IMR-90 (cell line): ENCODE data around the gene TMC8. TPM values are rescaled to one million over a fixed set of nuclear protein-coding genes. Genes with fewer than 3 reads are reported as not detected.

Experiments used
- ATAC-seq: fragments of 200-7000 bp; cut with Tn5 transposase; 2 replicates; pipeline ENCODE4 v1.9.1; 2020; ENCODE audit warnings: low read depth, mild to moderate bottlenecking, moderate library complexity
- BruUV-seq: library from RNA; stranded (reverse); fragments of 400-500 nt; replicated peaks from 2 replicates; lab custom pipeline; 2021; lab: Mats Ljungman, UMichigan
- CTCF ChIA-PET: fragments of 300-600 bp; formaldehyde crosslinking; extraction: SDS; loops from one replicate; lab custom pipeline; 2021; ENCODE audit warnings: antibody characterized with exemption; lab: Yijun Ruan, JAX
- POLR2A ChIA-PET: fragments of 300-600 bp; sonication (Branson Sonifier 250); formaldehyde crosslinking; loops from one replicate; lab custom pipeline; 2022; ENCODE audit warnings: antibody characterized with exemption; ENCODE audit not compliant: unreplicated experiment; lab: Charles Lee
- DNase-seq: peaks from one replicate; pipeline ENCODE4 v3.0.0; 2013
- H2AFZ ChIP-seq: replicated peaks from 2 replicates; pipeline ENCODE3; 2013; ENCODE audit warnings: low read length, mild to moderate bottlenecking; ENCODE audit not compliant: poor library complexity
- H2AK5ac ChIP-seq: 2 replicates; pipeline ENCODE4 v1.6.1; 2013; ENCODE audit warnings: low read depth, low read length, inconsistent platforms
- H2AK9ac ChIP-seq: replicated peaks from 2 replicates; pipeline ENCODE3; 2013; ENCODE audit warnings: mild to moderate bottlenecking, low read depth, low read length, moderate library complexity; ENCODE audit not compliant: poor library complexity
- H2BK120ac ChIP-seq: 2 replicates; pipeline ENCODE4 v1.6.1; 2013; ENCODE audit warnings: low read depth, low read length, inconsistent platforms
- H2BK15ac ChIP-seq: 3 replicates; pipeline ENCODE4 v1.6.1; 2013; ENCODE audit warnings: low read depth, low read length, inconsistent platforms
- H2BK20ac ChIP-seq: 2 replicates; pipeline ENCODE4 v1.6.1; 2013; ENCODE audit warnings: low read depth, mild to moderate bottlenecking, inconsistent platforms, low read length, moderate library complexity
- H2BK5ac ChIP-seq: 2 replicates; pipeline ENCODE4 v1.6.1; 2013; ENCODE audit warnings: mild to moderate bottlenecking, low read depth, low read length, inconsistent platforms; ENCODE audit not compliant: poor library complexity, severe bottlenecking
- H3K14ac ChIP-seq: replicated peaks from 2 replicates; pipeline ENCODE4 v1.6.1; 2013; ENCODE audit warnings: low read depth, low read length, inconsistent platforms
- H3K18ac ChIP-seq: 2 replicates; pipeline ENCODE4 v1.6.1; 2013; ENCODE audit warnings: low read depth, low read length, control low read depth
- H3K23ac ChIP-seq: 2 replicates; pipeline ENCODE4 v1.6.1; 2013; ENCODE audit warnings: low read depth, low read length, inconsistent platforms
- H3K27ac ChIP-seq: 2 replicates; pipeline ENCODE4 v1.5.1; 2013; ENCODE audit warnings: mild to moderate bottlenecking, control low read depth, low read length; ENCODE audit not compliant: insufficient read depth
- H3K27me3 ChIP-seq: 2 replicates; pipeline ENCODE4 v1.6.1; 2013; ENCODE audit warnings: low read length; ENCODE audit not compliant: control insufficient read depth, insufficient read depth
- H3K36me3 ChIP-seq: 2 replicates; pipeline ENCODE4 v1.6.1; 2013; ENCODE audit warnings: low read length, mixed read lengths; ENCODE audit not compliant: control insufficient read depth, insufficient read depth
- H3K4ac ChIP-seq: 2 replicates; pipeline ENCODE4 v1.6.1; 2013; ENCODE audit warnings: low read depth, low read length, inconsistent platforms
- H3K4me1 ChIP-seq: 2 replicates; pipeline ENCODE4 v1.6.1; 2013; ENCODE audit warnings: low read length, mixed read lengths; ENCODE audit not compliant: control insufficient read depth, insufficient read depth
- H3K4me2 ChIP-seq: 2 replicates; pipeline ENCODE4 v1.6.1; 2013; ENCODE audit warnings: low read depth, mild to moderate bottlenecking, control low read depth, low read length, moderate library complexity
- H3K4me3 ChIP-seq: 2 replicates; pipeline ENCODE4 v1.5.1; 2013; ENCODE audit warnings: low read depth, mild to moderate bottlenecking, control low read depth, low read length, moderate library complexity; ENCODE audit not compliant: insufficient read depth
- H3K56ac ChIP-seq: 2 replicates; pipeline ENCODE4 v1.6.1; 2013; ENCODE audit warnings: low read length, inconsistent platforms; ENCODE audit not compliant: insufficient read depth; ENCODE audit errors: extremely low read depth
- H3K79me1 ChIP-seq, 2 experiments: 2 replicates each; pipeline ENCODE4 v1.6.1; 2013; ENCODE audit warnings: low read length in 2 of 2, inconsistent platforms in 1 of 2, low read depth in 1 of 2
- H3K9ac ChIP-seq: 2 replicates; pipeline ENCODE4 v1.6.1; 2013; ENCODE audit warnings: low read depth, low read length, control low read depth
- H3K9me1 ChIP-seq: 2 replicates; pipeline ENCODE4 v1.6.1; 2013; ENCODE audit warnings: low read length, inconsistent platforms; ENCODE audit not compliant: insufficient read depth
- H3K9me3 ChIP-seq: 2 replicates; pipeline ENCODE4 v1.6.1; 2013; ENCODE audit warnings: low read length; ENCODE audit not compliant: control insufficient read depth, insufficient read depth
- H4K20me1 ChIP-seq: 2 replicates; pipeline ENCODE4 v1.6.1; 2013; ENCODE audit warnings: low read length, inconsistent platforms; ENCODE audit not compliant: insufficient read depth
- H4K5ac ChIP-seq: 2 replicates; pipeline ENCODE4 v1.6.1; 2013; ENCODE audit warnings: mild to moderate bottlenecking, low read depth, low read length, control low read depth
- H4K8ac ChIP-seq, 2 experiments: 2 replicates each; pipeline ENCODE4 v1.6.1; 2013; ENCODE audit warnings: low read depth in 2 of 2, low read length in 2 of 2, control low read depth in 1 of 2, inconsistent platforms in 1 of 2
- H4K91ac ChIP-seq: 2 replicates; pipeline ENCODE4 v1.6.1; 2013; ENCODE audit warnings: low read depth, low read length, inconsistent platforms; ENCODE audit not compliant: insufficient read depth
- MAFK ChIP-seq: IDR thresholded peaks from 2 replicates; pipeline ENCODE4 v1.6.1; 2012; ENCODE audit warnings: low read depth, low read length, improper control_type of control experiment
- RCOR1 ChIP-seq: IDR thresholded peaks from 2 replicates; pipeline ENCODE4 v1.6.1; 2012; ENCODE audit warnings: mild to moderate bottlenecking, low read length, improper control_type of control experiment; ENCODE audit not compliant: insufficient replicate concordance
- RFX5 ChIP-seq: IDR thresholded peaks from 2 replicates; pipeline ENCODE4 v1.8.0; 2012; ENCODE audit warnings: low read depth, mild to moderate bottlenecking, low read length, moderate library complexity
- SMC3 ChIP-seq: fragments of 150-350 bp; IDR thresholded peaks from 2 replicates; pipeline ENCODE4 v1.6.1; 2016; ENCODE audit warnings: low read depth, mild to moderate bottlenecking, antibody characterized with exemption, low read length, moderate library complexity
- WGBS, 2 experiments: methylation state at CpG; one replicate each; pipeline versions ENCODE4 v1.1.5 to v1.1.7; 2013; ENCODE audit warnings: missing lambda C conversion rate in 2 of 2; ENCODE audit not compliant: insufficient read length in 1 of 2; ENCODE audit errors: extremely low coverage in 2 of 2; 5-methylcytosine and 5-hydroxymethylcytosine counted together
- dilution Hi-C: fragments of 300-500 bp; cut with HindIII; formaldehyde crosslinking; loops from one replicate; pipeline ENCODE4 v1.14.3; 2018; ENCODE audit warnings: low sequenced_read_pairs; ENCODE audit not compliant: unreplicated experiment
- in situ Hi-C: fragments of 300-500 bp; cut with MboI; formaldehyde crosslinking; loops from 3 replicates; pipeline ENCODE4 v1.14.3; 2019; ENCODE audit warnings: low sequenced_read_pairs, inconsistent platforms, mixed read lengths
- intact Hi-C: fragments of 100-400 bp; cut with micrococcal nuclease; formaldehyde crosslinking; loops from 2 replicates; pipeline ENCODE4 v1.10.0; 2022
- polyA plus RNA-seq, 3 experiments: library from polyadenylated mRNA; depleted of rRNA; stranded (reverse); fragments of >200 nt; gene quantifications; 2 replicates each; pipeline ENCODE4 v1.2.3, GENCODE V29; 2012; ENCODE audit warnings: low replicate concordance in 1 of 3
- total RNA-seq: library from RNA; depleted of rRNA; stranded (reverse); fragments of >200 nt; gene quantifications from 2 replicates; pipeline ENCODE4 v1.2.3, GENCODE V29; 2012

The TMC8 gene
- total and polyA plus RNA-seq, 2 of the 4 experiments (the other 2 are of a cell fraction): not detected

- H2BK5ac ChIP-seq: no peak overlapping the region
- H3K23ac ChIP-seq: no peak overlapping the region
- no peaks in the 10 kb centered on the region for H3K79me1 ChIP-seq
- ChIA-PET CTCF (interaction anchor here (0.7 kb wide), 1 partner anchor 254 kb away, joined by 3 read pairs; no protein-coding TSS in a partner anchor), POLR2A (no interaction called here)
- no peak overlapping the region for H4K5ac ChIP-seq
- in situ Hi-C loops (no loop called here), dilution Hi-C loops (no loop called here), intact Hi-C loops (no loop called here)
- H2BK120ac ChIP-seq: no peak overlapping the region
- H2AK9ac ChIP-seq: no peak overlapping the region
- H3K4me3 ChIP-seq: no peak overlapping the region
- DNase-seq (no peak), ATAC-seq (no peak)
- no peak overlapping the region for H2AK5ac ChIP-seq
- H3K27me3 ChIP-seq: no peaks in the 10 kb centered on the region
- no peaks in the 10 kb centered on the region for H3K4me1 ChIP-seq
- no peak overlapping the region for H3K56ac ChIP-seq
- no TSS peak for BruUV-seq
- no CpG with 5 or more reads among the region's 1 CpG for WGBS, 2 experiments
- H3K9me3 ChIP-seq: no peaks in the 10 kb centered on the region
- H3K36me3 ChIP-seq: peaks cover 35% of the 10 kb centered on the region
- H4K20me1 ChIP-seq: no peaks in the 10 kb centered on the region
- no peak overlapping the region for H3K14ac ChIP-seq
- H3K9me1 ChIP-seq: peaks cover 1% of the 10 kb centered on the region; the same call in 1 of the 2 replicates
- no peak overlapping the region for H2BK20ac ChIP-seq
- H3K4ac ChIP-seq: no peak overlapping the region
- no peak overlapping the region for H2AFZ ChIP-seq
- no peak overlapping the region for H4K8ac ChIP-seq
- TF ChIP-seq RFX5: no peak
- no peak for TF ChIP-seq RCOR1
- no peak for TF ChIP-seq SMC3
- TF ChIP-seq MAFK: no peak
- H3K27ac ChIP-seq: no peak overlapping the region
- H2BK15ac ChIP-seq: no peak overlapping the region
- no peak overlapping the region for H3K4me2 ChIP-seq
- H3K9ac ChIP-seq: no peak overlapping the region
- no peak overlapping the region for H4K91ac ChIP-seq
- no peak overlapping the region for H3K18ac ChIP-seq
Measured at GRCh38 chr17:78088529-78088928, 42.0 kb upstream of the TMC8 start.
